ENCODE data around the gene AP4S1.

GRCh38 chr14:31125231-31125630, 99.8 kb downstream of the AP4S1 start:
- TF ChIP-seq POLR2A (IDR thresholded peaks at IDR 0.05) (no peak), CTCF (IDR thresholded peaks at IDR 0.05 in 4 of 5, conservative IDR thresholded peaks at IDR 0.05 in 1 of 5) (no peak)
